MV-4-11 (cell line): ENCODE measurements around the gene ELL2.
"Not testable (repeated sequence)": the region's sequence is repeated elsewhere in the genome, so short reads cannot be mapped to it uniquely, and the experiment has no call there.

Source experiments
- DNase-seq: peaks from one replicate; lab custom pipeline; 2025; lab: John Stamatoyannopoulos, UW

ELL2 gene

GRCh38 chr5:95907740-95908706 lies 53.6 kb downstream of the ELL2 start:
- DNase-seq: no peak

GRCh38 chr5:95907067-95907705 lies 54.5 kb downstream of the ELL2 start:
- DNase-seq: no peak

GRCh38 chr5:95906398-95906797 lies 55.3 kb downstream of the ELL2 start:
- not testable (repeated sequence) for DNase-seq

- DNase-seq: no peak
Observed at GRCh38 chr5:95904827-95905226, 56.8 kb downstream of the ELL2 start.

- DNase-seq: no peak
Observed at GRCh38 chr5:95903838-95904237, 57.8 kb downstream of the ELL2 start.

GRCh38 chr5:95901676-95902627 lies 59.7 kb downstream of the ELL2 start:
- DNase-seq: peak; percentile 65

GRCh38 chr5:95900383-95900958 lies 61.2 kb downstream of the ELL2 start:
- no peak for DNase-seq

- DNase-seq: no peak
Observed at GRCh38 chr5:95899829-95900228, 61.8 kb downstream of the ELL2 start.

- no peak for DNase-seq
Observed at GRCh38 chr5:95899006-95899405, 62.6 kb downstream of the ELL2 start.

GRCh38 chr5:95895771-95896170 lies 65.9 kb downstream of the ELL2 start:
- DNase-seq: no peak

- no peak for DNase-seq
Observed at GRCh38 chr5:95895251-95895650, 66.4 kb downstream of the ELL2 start.

GRCh38 chr5:95892784-95893354 lies 68.8 kb downstream of the ELL2 start:
- DNase-seq: peak; percentile 62

GRCh38 chr5:95891499-95891898 lies 70.2 kb downstream of the ELL2 start:
- peak; percentile 19 for DNase-seq

GRCh38 chr5:95889076-95889475 lies 72.6 kb downstream of the ELL2 start:
- DNase-seq: no peak

- DNase-seq: no peak
Observed at GRCh38 chr5:95887977-95888376, 73.7 kb downstream of the ELL2 start.

GRCh38 chr5:95886340-95887044 lies 75.2 kb downstream of the ELL2 start:
- DNase-seq: no peak

- peak; percentile 28 for DNase-seq
Observed at GRCh38 chr5:95884511-95884910, 77.1 kb downstream of the ELL2 start.

GRCh38 chr5:95884017-95884325 lies 77.7 kb downstream of the ELL2 start:
- peak; percentile 37 for DNase-seq

GRCh38 chr5:95883185-95884016 lies 78.2 kb downstream of the ELL2 start:
- DNase-seq: no peak

- DNase-seq: no peak
Observed at GRCh38 chr5:95881833-95882232, 79.8 kb downstream of the ELL2 start.
